Gastrocnemius medialis (tissue), 4 donors: ENCODE measurements around the gene FCGR1A. TPM values are rescaled to one million over a fixed set of nuclear protein-coding genes. Genes with fewer than 3 reads are reported as not detected.
"Not testable (repeated sequence)": the region's sequence is repeated elsewhere in the genome, so short reads cannot be mapped to it uniquely, and the experiment has no call there.

Source experiments
- ATAC-seq, 2 donors: fragments of 150-250 bp; one replicate each; pipeline ENCODE4 v1.9.1; 2016
- DNase-seq, 2 donors: peaks; one replicate each; pipeline ENCODE4 v3.0.0-alpha.2; 2019
- H3K27ac ChIP-seq, 4 donors: fragments of 200-600 bp; sonication (generic); 1 replicate in 1 of 4; 2 replicates in 3 of 4; pipeline ENCODE4 v1.5.1; 2016 to 2018; ENCODE audit warnings: mild to moderate bottlenecking in 2 of 4, moderate library complexity in 1 of 4
- H3K27me3 ChIP-seq, 3 donors: fragments of 200-600 bp; sonication (generic) in 2 of 3; 1 replicate in 1 of 3; 2 replicates in 2 of 3; pipeline versions ENCODE4 v1.5.1 to v1.6.0; 2016 to 2019; ENCODE audit warnings: mild to moderate bottlenecking in 1 of 3, moderate library complexity in 1 of 3
- H3K36me3 ChIP-seq, 2 donors: fragments of 200-600 bp; sonication (generic) in 1 of 2; one replicate each; pipeline ENCODE4 v1.5.1; 2017 to 2018
- H3K4me1 ChIP-seq, 2 donors: fragments of 200-600 bp; sonication (generic) in 1 of 2; one replicate each; pipeline ENCODE4 v1.5.1; 2016 to 2017; ENCODE audit warnings: mild to moderate bottlenecking in 2 of 2
- H3K4me3 ChIP-seq, 4 donors: fragments of 200-600 bp; sonication (generic) in 3 of 4; 1 replicate in 1 of 4; 2 replicates in 3 of 4; pipeline ENCODE4 v1.5.1; 2016 to 2019; ENCODE audit warnings: mild to moderate bottlenecking in 2 of 4
- H3K9me3 ChIP-seq, 3 donors: fragments of 200-600 bp; sonication (generic) in 2 of 3; 1 replicate in 1 of 3; 2 replicates in 2 of 3; pipeline ENCODE4 v1.5.1; 2016 to 2019
- in situ Hi-C, 4 donors: fragments of 200-750 bp; cut with MboI; loops; one replicate each; pipeline versions ENCODE4 v1.15.0 to v1.8.0; 2017; ENCODE audit warnings: low sequenced_read_pairs in 4 of 4
- intact Hi-C: fragments of 100-400 bp; cut with DNase I; formaldehyde crosslinking; loops from one replicate; pipeline ENCODE4 v1.15.1; 2023; ENCODE audit warnings: low total_unique reads
- total RNA-seq, 4 donors: library from RNA; depleted of rRNA; stranded (reverse); fragments of >200 nt; gene quantifications; one replicate each; pipeline versions ENCODE4 v1.1.0 to v1.2.3, GENCODE V29; 2016

Gene FCGR1A
- total RNA-seq, 4 donors from 2014 or later, result 2.5 TPM; not detected in 3

DNA sequence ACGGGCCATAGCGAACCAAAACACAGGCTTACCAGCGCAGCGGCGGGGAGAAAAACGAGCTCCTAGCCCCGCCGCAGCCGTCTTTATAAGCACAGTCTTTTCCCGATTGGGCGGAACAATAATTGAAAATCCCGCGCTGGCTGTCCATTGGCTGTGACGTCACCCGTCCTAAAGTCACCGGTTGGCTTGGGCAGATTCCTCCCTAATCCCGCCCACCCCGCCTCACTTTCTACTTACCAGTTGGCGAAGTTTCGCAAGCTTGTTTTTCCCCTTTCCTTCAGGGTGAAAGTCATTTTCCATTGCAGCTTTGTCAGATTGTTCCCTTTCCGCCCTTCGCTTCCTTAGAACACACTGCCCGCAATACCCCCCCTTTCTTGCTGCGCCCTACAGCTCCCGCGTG, 58.7 kb downstream of the FCGR1A start:
- DNase-seq, intact Hi-C loops, H3K9me3 ChIP-seq, H3K27me3 ChIP-seq, H3K27ac ChIP-seq, in situ Hi-C loops, H3K36me3 ChIP-seq, H3K4me3 ChIP-seq: not testable (repeated sequence)
- peak; percentile 80 to 82 for ATAC-seq
- H3K4me1 ChIP-seq, result peaks cover 7 to 20% of the 10 kb centered on the region in 2 donors

Other genes with a start within 250 kb of the FCGR1A start
- not detected for gene PPIAL4C, start 198.8 kb upstream of the FCGR1A start, total RNA-seq
- gene BOLA1, start 116.9 kb downstream of the FCGR1A start, total RNA-seq, result 10 to 100 TPM; 17.0 to 35.4 (median 28.7) TPM
- gene SV2A, start 135.2 kb downstream of the FCGR1A start, total RNA-seq, result under 1 TPM; 0.12 to 0.56 (median 0.30) TPM
- gene SF3B4, start 145.1 kb downstream of the FCGR1A start, total RNA-seq, result 10 to 100 TPM in 1 of 4 donors, 1 to 10 TPM in 3; 4.4 to 17.4 (median 8.1) TPM
- gene MTMR11, start 154.2 kb downstream of the FCGR1A start, total RNA-seq, result 1 to 10 TPM; 1.2 to 4.6 (median 3.5) TPM
- gene OTUD7B, start 228.0 kb downstream of the FCGR1A start, total RNA-seq, result 10 to 100 TPM; 27.2 to 51.3 (median 43.6) TPM